HG02973 (cell line): Measurements from ENCODE around the gene FAM13C.

Source experiments
- ATAC-seq: cut with Tn5 transposase; IDR thresholded peaks from one replicate; pipeline ENCODE4 v1.9.1; 2021; ENCODE audit warnings: moderate library complexity; ENCODE audit not compliant: unreplicated experiment

The FAM13C gene

DNA sequence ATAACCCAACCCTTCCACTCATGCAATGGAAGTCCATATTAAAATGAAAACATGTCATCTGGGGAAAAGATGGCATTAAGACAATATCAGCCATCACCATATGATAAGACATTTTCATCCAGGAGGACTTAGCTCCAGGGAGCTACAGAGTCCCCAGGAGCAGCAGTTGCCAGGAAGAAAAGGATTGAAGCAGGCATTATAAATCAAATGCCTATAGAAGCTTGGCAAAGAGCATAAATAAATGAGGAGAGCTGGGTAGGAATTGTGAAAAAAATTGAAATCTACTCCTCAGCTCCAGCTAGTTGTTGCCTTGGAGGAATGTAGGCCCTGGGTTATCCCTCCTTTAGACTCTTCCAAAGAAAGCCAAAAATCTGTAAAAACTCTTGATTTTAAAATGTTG is 42.5 kb downstream of the FAM13C start:
- ATAC-seq = no peak

DNA sequence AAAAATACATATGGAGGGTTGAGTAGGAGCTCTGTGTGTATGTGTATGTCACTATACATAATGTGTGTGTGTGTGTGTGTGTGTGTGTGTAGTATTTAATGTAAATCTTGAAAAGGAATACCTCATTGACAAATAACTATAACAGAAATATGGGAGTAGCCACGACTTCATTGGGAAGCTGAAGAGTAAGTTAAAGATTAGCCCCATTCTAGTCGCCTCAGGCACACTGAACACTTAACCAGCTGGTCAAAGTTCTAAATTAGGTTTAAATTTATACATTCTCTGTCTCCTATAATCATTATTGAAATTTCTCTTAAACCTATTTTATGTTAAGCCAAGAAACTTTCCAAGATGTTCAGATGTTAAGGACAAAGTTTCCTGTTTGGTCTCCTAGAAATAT is 45.3 kb downstream of the FAM13C start:
- ATAC-seq = no peak

DNA sequence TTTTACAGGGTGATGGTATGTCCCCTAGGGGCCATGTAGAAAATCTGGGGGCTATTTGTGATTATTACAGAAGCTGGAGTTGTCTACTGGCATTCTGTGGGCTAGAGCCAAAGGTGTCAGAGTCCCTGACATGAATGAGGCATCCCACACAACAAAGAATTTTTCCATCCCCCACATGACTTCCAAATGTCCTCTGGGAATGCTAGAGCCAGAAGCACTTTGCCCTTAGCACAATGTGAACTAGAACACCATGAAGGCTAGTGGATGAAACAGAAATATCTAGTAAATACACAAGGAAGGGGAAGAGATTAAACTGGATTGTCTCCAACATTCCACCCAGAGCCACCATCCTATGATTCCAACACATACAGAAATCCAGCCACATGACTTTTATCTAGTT is 46.9 kb downstream of the FAM13C start:
- ATAC-seq = no peak

DNA sequence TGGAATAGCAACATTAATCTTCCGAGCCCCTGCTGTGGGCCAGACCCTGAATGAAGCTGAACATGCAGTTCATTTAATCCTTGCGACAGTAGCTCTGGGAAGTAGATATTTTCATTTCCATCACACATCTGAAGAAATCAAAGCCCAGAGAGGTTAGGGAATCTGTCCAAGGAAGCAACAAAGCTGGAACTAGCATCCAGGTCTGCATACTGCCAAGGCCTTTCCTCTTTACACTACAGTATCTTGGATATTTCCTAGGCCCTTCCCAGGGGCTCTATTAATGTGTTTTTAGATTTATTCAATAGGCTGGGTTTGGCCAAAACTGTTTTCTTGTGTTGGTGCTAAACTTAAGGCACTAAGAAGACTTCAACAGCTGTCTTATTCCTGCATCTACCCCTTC is 48.1 kb downstream of the FAM13C start:
- no peak for ATAC-seq

DNA sequence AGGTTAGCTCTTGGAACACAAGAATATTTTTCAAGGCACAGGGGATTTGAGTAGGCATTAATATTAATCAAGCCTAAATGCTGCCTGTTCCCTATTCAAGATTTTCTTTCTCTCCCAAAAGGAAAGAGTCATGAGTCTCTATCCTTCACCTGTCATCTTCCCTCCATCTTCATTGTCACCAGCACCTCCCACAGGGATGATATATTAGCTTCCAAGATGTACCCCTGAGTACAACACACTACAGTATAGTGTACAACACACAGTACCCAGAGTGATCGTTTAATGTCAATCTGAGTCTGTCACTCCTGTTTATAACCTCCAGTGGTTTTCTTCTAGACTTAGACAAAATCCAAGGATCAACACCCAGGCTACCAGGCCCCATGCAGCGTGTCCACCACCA is 50.1 kb downstream of the FAM13C start:
- ATAC-seq = no peak

DNA sequence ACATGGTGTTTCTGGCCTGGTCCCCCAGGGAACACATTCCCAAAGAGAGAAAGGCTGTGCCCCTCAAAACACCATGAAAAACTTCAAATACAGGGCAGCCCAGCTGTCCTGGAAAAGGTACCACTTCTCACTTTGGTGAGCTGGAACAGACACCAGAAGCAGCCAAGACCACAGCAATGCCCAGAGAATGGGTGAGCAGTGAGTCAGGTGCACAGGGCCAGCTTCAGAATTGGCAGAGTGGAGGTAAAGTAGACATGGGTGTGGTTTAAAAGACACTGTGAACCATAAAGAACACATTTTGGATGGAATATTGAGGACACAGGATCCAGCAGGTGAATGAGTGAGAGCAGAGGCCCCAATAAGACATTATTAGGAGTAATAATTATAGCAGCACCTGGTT is 51.3 kb downstream of the FAM13C start:
- no peak for ATAC-seq

DNA sequence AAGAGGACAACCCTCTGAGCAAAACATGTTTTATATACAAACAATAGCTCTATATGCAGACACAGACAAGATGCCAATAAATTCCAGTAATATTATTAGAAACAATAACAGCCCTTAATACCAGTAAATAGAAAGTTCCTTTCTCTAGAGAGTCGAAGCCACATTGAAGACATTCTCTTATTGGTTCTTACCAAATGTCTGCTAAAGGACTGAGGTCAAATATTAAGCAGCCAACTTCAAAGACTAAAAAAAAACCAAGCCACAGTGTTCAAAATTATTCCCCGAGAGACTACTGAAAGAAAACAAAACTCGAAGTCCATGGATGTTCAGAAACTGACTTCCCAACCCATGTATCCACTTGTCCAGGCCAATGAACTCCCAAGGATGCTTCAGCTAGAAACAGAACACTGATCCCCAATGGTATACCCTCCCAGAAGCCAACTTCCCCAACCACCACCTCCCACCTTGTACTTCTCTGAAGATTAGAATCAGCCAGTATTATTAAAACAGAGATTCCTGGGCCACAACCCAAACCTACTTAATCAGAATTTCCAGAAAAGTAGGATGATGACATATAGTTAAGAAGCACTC is 51.9 kb downstream of the FAM13C start:
- ATAC-seq = no peak

DNA sequence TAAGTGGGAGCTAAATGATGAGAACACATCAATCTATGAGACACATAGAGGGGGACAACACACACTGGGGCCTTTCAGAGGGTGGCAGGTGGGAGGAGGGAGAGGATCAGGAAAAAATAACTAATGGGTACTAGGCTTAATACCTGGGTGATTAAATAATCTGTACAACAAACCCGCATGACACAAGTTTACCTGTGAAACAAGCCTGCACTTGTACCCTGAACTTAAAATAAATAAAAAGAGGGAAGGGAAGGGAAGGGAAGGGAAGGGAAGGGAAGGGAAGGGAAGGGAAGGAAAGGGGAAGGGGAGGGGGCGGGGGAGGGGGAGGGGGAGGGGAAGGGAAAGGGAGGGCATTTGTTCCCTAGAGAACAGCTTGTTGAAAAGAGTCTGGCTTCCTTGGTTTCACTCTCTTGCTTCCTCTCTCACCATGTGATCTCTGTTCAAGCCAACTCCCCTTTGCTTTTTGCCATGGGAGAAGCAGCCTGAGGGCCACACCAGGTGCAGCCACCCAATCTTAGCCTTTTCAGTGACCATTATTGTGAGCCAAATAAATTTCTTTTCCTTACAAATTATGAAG is 57.7 kb downstream of the FAM13C start:
- ATAC-seq = no peak

DNA sequence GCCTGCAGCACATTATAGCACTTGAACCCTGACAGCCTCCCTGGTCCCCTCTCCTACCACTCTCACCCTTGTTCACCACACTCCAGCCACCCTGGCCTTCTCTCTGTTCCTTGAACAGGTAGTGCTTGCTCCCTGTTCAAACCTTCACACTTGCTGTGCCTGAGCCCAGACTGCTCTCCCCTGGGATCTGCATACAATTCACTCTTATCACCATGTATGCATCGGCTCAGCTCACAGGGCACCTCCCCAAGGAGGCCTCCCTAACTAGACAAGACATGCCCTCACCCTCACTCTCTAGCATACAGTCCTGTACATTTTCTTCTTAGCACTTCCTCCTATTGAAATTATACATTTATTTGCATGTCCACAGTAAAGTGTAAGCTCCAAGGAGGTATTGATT is 59.3 kb downstream of the FAM13C start:
- no peak for ATAC-seq

DNA sequence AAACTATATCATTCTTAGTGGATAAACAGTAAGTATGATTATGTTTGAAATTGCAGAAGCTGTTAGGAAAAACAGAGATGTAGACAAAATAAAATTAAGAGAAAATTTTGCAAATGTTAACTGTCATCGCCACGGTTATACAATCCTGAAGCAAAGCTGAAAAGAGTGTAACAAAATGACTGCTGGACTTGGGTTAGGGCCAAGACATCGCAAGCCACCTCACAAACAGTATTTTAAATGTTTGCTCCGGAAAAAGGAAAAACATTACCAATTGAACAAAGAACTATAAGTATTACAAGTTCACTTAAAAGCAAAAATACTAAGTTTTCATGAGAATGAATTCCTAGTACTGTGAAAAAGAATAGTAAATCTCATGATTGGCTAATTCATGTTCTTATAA is 60.0 kb downstream of the FAM13C start:
- no peak for ATAC-seq

DNA sequence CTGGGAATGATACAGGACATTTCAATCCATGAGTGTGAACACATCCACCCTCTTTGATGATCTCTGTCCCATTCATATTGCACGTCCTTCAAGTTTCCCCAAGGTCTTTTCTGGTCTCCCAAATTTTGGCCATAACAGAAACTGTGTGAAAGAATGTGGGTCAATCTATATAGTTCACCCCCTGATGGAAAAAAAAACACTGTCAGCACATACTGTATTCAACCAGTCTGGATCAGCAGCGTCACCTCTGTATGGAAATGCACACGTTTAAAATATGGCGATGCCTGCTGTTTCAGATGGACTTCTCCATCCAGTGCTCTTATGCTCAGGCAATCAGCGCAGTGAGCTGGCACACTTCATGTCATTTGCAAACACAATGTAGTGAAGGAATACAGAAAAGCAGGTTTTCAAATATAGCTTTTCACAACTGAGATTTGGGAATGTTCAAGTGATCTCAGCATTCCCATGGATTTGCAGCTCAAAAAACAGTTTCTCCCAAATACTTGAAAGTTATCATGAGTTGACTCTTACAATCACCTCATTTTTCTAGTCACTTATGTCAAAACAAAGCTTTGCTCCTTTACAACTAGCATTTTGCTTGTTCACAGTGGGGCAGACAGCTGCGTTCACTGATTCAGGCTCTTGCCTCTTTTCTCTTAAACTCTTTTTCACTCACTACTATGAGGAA is 61.1 kb downstream of the FAM13C start:
- no peak for ATAC-seq

DNA sequence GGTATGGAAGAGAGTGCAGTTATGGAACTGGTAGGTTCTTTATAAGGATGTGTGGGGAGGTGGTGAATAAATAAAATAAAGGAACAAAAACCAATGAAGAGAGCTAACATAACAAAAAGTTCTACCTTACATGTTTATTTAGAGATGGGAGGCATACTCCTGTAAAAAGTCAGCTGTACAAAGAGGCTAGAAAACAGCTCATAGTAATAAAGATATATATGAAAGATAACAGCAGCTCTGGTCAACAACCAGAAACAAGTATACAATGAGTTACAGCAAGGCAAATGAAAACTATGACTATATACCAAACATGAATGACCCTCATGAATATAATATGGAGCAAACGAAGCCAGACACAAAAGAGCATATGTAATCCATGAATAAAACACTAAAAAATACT is 62.0 kb downstream of the FAM13C start:
- ATAC-seq = no peak

DNA sequence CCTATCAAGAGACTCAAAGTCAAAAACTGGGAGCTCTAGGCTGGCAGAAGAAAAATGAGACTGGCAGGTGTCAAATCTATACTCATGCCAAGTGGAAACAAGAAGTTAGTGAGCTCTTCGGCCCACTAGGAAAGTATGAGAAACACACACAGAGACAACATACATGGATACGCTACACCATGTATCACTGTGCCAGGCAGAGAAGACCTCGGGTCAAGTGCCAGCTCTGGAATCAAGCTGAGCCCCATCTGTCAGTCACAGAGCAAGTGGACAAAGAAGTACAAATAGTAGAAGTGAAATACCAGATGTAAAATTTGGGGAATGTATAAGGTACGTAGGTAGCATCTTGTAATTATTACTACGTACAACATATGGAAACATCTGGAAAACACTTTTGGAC is 62.4 kb downstream of the FAM13C start:
- ATAC-seq = no peak

DNA sequence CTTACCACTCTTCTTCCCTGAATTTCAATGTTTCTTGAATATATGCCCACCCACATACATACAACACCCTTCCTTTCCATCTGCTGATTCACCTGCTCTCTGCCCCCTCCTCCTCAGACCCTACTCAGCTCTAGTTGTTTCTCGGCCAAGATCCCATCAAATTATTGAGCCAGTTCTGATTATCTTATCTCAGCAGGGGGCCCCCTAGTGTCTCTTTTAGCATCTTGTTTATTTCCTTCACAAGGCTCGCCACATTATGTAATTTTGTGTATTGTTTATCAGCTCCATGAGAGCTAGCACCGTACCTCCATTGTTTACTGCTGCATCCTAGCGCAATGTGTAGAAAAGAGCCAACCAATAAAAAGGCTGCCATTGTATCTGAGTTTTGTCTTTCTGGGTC is 71.9 kb downstream of the FAM13C start:
- no peak for ATAC-seq

DNA sequence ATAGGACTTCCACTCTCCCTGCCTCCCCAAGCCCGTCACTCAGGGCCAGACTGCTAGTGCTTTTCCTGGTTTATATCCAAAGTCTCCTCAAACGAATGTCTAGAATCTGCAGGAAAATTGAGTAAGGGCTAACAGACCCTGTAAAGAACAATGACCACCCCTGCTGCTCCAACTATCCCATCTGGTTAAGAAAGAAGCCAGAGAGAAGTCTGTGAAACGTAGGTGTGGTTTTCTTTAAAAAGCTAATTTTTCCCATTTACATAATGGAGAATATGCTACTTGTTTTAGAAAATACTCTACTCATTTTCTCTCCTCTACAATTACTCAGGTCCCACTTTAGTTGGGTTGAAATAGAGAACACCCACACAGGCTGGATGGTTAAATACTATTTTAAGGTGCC is 72.5 kb downstream of the FAM13C start:
- ATAC-seq = no peak

DNA sequence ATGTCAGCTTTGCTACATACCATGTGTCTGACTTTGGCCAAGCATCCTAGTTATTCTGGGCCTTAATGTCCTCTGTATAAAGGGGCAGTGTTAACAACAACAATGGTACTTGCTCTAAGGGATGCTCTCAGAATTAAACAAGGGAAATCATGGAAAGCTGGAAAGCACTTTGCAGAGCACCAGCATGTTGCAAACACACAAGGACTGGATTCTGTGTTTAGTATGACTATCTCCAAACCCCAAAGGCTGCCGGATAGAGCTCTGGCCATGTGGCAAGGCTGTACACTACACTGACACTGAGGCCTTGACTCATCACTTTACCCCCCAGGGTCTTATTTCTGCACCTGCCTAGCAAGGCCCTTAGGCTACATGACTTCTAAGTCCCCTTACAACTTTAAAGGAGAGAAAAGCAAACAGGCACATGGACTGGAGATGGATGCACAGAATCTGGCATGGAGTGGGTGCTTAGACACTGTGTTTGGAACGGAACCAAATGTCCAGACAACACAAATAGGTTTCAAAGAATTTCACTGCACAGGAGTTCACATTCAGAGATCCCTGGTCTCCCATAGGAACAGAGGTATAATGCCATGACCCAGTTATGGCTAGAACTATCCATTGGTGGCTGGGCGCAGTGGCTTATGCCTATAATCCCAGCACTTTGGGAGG is 74.6 kb downstream of the FAM13C start:
- ATAC-seq = no peak

DNA sequence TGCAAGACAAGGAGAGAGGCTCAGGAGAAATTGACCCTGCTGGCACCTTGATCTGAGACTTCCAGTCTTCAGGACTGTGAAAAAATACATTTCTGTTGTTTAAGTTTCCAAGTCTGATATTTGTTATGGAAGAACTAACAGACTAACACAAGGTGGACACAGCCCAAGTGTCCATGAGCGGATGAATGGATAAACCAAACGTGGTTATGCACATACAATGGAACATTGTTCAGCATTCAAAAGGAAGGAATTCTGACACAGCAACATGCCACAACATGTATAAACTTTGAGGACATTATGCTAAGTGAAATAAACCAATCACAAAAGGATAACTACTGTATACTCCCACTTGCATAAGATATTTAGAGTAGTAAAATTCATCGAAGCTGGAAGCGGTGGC is 76.5 kb downstream of the FAM13C start:
- ATAC-seq = no peak

DNA sequence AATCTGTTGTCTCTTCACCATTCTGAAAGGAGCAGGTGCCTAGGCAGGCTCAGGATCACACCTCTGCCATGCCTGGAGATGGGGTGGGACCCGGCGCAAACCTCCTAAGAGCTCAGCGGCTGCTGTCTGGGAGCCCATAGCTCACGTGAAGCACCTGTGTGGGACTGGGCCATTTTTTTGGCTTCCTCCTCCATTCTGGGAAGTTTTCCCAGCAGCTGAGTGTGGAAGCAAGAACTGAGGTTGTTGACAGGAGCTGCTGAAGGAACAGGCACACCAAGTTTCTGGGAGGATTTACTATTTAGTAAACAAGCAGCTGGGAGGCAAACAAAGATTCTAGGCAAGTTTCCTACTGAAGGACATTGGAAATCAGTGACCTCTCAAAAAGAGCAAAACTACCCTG is 77.3 kb downstream of the FAM13C start:
- no peak for ATAC-seq

DNA sequence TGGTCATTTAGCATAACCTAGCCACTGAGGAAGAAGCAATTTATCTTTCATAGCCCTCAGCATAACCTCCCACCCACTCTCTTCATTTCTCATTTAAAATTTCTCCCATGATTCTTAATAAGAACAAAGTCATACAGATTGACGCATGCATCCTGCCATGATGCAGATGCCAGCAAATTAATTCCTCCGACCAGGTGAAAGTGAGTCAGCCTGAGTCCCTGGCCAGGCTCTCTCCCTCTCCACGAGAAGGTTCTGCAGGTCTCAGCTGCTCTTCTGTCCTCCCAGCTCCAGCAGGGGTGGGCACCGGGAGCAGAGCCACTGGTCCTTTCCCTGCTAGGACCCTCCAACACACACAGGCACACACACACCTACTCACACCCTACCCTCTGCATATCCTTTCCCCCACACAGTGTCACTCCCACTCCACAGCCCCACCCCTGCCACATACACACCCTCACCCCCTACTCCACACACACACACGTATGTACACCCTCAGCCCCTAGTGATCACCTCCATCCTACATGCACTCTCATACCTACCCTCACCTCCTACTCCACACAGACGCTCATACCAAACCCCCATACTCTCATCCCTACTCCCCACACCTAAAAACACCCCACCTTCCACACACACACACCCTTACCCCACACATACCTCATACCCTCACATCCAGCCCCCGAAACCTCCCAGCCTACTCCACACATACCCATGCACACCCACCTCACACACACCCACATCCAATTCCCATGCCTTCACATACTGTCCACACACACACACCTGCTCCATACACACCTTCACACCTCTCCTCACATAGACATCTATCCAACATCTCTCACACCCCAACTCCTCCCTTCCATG is 78.0 kb downstream of the FAM13C start:
- ATAC-seq = no peak

DNA sequence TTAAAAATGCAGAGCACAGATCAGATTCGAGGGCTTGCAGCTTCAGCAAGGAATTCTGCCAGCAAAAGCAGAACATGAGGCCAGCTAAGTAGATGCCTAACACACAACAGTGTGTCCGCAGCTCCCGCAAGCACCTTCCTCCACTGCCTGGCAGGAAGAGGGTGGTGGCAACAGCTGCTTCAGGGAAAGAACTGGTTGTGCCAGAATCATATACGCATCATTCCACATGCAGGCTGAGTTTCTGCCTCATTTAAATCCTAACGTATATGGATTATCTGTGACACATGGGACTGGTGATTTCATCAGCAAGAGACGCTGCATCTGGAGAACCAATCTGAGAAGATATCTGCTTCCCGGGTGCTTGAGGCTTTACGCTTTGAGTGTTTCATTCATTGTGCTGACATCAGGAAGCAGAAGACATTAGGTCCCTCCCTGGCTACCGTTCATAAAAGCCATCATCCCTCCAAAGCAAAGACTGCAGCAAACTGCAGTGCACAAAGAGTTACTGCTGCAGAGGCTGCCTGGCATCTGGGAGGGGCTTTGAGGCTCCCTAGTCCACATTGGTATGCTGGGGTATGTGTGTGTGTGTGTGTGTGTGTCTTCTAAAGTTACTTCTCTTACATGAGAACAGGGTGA is 78.8 kb downstream of the FAM13C start:
- ATAC-seq = no peak

DNA sequence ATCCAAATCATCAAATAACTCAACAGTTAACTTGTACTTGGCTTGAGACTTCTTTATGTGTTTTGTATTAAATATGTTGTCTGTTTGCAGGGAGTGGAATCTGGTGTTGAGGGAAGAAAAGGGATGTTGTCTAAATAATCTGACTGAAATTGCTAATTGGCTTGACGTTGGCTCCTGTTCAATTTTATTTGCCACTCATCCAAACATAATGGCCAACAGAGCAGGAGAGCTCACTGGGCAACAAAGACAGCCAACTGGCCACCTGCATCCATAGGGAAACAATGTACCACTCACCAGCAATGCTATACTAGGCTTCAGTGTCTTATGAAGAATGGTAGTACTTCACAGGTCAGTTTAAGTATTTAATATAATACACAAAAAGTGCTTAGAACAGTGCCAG is 80.5 kb downstream of the FAM13C start:
- no peak for ATAC-seq
